BJ (cell line): ENCODE measurements around the gene CYP27A1. TPM values are rescaled to one million over a fixed set of nuclear protein-coding genes. Genes with fewer than 3 reads are reported as not detected.

ENCODE experiments used
- CTCF ChIA-PET: fragments of 350-600 bp; formaldehyde crosslinking; extraction: SDS; loops from one replicate; lab custom pipeline; 2021; ENCODE audit warnings: antibody characterized with exemption, inconsistent platforms; lab: Yijun Ruan, JAX
- POLR2A ChIA-PET: fragments of 300-600 bp; sonication (Branson Sonifier 250); formaldehyde crosslinking; extraction: SDS; loops from one replicate; lab custom pipeline; 2021; ENCODE audit warnings: antibody characterized with exemption; lab: Charles Lee
- DNase-seq: peaks from one replicate; pipeline ENCODE4 v3.0.0-alpha.2; 2011; ENCODE audit warnings: low read depth
- H3K27me3 ChIP-seq: 2 replicates; pipeline ENCODE4 v1.6.0; 2011; ENCODE audit warnings: low read length; ENCODE audit not compliant: control insufficient read depth, insufficient read depth
- H3K36me3 ChIP-seq: 2 replicates; pipeline ENCODE4 v1.5.1; 2011; ENCODE audit warnings: low read length; ENCODE audit not compliant: control insufficient read depth, insufficient read depth
- H3K4me3 ChIP-seq: 2 replicates; pipeline ENCODE4 v1.5.1; 2011; ENCODE audit warnings: low read depth, mild to moderate bottlenecking, control low read depth, low read length
- polyA plus RNA-seq: library from polyadenylated mRNA; depleted of rRNA; stranded (reverse); fragments of >200 nt; gene quantifications from 2 replicates; pipeline ENCODE4 v1.2.3, GENCODE V29; 2011
- TF ChIP-seq, protein P1 (sequence below): IDR thresholded peaks from 2 replicates; pipeline ENCODE4 v1.5.1; 2011; ENCODE audit warnings: low read depth, mild to moderate bottlenecking, control low read depth, inconsistent platforms, low read length, moderate library complexity; ENCODE audit not compliant: insufficient read depth

CYP27A1 gene
- polyA plus RNA-seq, 1 experiment, result 26.8 TPM

DNA sequence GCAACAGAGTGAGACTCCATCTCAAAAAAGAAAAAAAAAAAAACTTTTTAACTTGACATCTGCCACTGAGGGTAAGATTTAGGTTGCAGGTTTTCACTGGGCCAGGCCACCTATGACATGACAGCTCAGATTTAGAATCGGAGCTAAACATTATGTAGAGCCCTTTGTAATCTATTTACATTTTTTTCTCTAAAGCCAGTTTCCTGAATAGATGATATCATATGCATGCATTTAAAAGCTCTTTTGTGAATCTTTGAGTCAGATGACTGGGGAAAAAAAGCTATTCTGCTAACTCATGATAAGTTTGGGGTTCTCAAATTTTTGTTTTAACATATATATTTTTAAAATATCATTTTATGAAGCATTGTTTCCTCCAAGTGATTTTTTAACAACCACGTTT, 28.3 kb downstream of the CYP27A1 start:
- Histone ChIP-seq H3K27me3 (no peaks in the 10 kb centered on the region), H3K4me3 (no peak overlapping the region), H3K36me3 (no peaks in the 10 kb centered on the region; the same call in 1 of the 2 replicates)
- TF ChIP-seq, protein P1, sequence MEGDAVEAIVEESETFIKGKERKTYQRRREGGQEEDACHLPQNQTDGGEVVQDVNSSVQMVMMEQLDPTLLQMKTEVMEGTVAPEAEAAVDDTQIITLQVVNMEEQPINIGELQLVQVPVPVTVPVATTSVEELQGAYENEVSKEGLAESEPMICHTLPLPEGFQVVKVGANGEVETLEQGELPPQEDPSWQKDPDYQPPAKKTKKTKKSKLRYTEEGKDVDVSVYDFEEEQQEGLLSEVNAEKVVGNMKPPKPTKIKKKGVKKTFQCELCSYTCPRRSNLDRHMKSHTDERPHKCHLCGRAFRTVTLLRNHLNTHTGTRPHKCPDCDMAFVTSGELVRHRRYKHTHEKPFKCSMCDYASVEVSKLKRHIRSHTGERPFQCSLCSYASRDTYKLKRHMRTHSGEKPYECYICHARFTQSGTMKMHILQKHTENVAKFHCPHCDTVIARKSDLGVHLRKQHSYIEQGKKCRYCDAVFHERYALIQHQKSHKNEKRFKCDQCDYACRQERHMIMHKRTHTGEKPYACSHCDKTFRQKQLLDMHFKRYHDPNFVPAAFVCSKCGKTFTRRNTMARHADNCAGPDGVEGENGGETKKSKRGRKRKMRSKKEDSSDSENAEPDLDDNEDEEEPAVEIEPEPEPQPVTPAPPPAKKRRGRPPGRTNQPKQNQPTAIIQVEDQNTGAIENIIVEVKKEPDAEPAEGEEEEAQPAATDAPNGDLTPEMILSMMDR, result no peak
- POLR2A ChIA-PET, result no interaction called here
- CTCF ChIA-PET, result interaction anchor here (0.7 to 1.3 kb wide), 2 partner anchors 53 to 543 kb away, joined by 3 read pairs; no protein-coding TSS in a partner anchor
- DNase-seq, result no peak

DNA sequence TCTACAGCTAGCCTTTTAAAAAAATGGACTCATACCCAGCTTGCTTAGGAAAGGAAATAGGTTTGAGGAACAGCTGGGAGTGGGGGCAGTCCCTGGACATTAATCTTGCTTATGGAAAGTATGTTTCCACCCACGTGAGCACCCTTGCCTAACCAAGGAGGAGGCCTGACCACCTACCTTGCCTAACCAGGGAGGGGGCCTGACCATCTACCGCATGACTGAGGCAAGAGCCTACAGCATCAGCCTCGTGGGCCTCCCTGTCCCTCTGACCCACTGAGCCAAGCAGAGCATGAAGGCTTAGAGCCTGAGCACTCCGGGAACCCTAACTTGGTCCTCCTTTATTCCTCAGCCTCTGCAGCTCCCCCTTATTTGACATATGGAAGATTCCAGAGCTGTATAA, 29.4 kb downstream of the CYP27A1 start:
- H3K27me3 ChIP-seq, result no peaks in the 10 kb centered on the region
- TF ChIP-seq, protein P1, result no peak
- CTCF ChIA-PET, result interaction anchor here (0.8 to 1.3 kb wide), 2 partner anchors 100 to 545 kb away, joined by 3 read pairs; partner anchors contain the start of gene TTLL4
- no peak overlapping the region for H3K4me3 ChIP-seq
- DNase-seq, result no peak
- H3K36me3 ChIP-seq, result no peaks in the 10 kb centered on the region; the same call in 1 of the 2 replicates
- POLR2A ChIA-PET, result no interaction called here

DNA sequence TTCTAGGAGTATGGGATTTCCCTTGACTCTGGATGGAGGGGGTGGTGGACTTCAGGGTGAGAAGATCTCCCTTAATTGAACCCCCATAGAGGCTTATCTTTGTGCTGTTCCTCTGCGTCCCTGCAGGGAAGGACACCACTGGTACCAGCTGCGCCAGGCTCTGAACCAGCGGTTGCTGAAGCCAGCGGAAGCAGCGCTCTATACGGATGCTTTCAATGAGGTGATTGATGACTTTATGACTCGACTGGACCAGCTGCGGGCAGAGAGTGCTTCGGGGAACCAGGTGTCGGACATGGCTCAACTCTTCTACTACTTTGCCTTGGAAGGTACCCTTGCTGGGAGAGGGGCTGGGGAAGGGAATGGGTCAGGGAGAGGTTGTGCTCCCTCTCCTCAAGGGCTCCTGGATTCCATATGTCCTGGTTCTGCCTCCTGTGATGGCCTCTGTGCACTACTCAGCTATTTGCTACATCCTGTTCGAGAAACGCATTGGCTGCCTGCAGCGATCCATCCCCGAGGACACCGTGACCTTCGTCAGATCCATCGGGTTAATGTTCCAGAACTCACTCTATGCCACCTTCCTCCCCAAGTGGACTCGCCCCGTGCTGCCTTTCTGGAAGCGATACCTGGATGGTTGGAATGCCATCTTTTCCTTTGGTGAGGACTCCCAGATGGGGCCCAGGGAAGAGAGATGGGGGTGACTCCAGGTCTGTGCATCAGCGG, 30.3 kb downstream of the CYP27A1 start:
- Histone ChIP-seq H3K36me3 (no peaks in the 10 kb centered on the region; the same call in 1 of the 2 replicates), H3K4me3 (no peak overlapping the region), H3K27me3 (no peaks in the 10 kb centered on the region)
- TF ChIP-seq, protein P1, result no peak
- CTCF ChIA-PET, result no interaction called here
- no peak for DNase-seq
- POLR2A ChIA-PET, result no interaction called here

DNA sequence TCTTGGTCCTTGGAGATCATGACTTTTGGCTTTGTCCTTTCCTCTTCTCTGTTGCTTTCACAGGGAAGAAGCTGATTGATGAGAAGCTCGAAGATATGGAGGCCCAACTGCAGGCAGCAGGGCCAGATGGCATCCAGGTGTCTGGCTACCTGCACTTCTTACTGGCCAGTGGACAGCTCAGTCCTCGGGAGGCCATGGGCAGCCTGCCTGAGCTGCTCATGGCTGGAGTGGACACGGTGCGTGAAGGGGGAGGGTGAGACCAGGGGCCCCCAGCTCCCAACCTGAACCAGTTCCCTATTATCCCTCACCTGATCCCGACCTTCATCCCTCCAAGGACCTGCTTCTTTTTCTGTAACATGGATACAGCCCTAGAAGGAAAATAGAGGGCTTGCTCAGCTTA, 30.9 kb downstream of the CYP27A1 start:
- Histone ChIP-seq H3K4me3 (no peak overlapping the region), H3K36me3 (no peaks in the 10 kb centered on the region; the same call in 1 of the 2 replicates), H3K27me3 (no peaks in the 10 kb centered on the region)
- TF ChIP-seq, protein P1, result no peak
- DNase-seq, result no peak
- CTCF ChIA-PET, result no interaction called here
- POLR2A ChIA-PET, result no interaction called here

DNA sequence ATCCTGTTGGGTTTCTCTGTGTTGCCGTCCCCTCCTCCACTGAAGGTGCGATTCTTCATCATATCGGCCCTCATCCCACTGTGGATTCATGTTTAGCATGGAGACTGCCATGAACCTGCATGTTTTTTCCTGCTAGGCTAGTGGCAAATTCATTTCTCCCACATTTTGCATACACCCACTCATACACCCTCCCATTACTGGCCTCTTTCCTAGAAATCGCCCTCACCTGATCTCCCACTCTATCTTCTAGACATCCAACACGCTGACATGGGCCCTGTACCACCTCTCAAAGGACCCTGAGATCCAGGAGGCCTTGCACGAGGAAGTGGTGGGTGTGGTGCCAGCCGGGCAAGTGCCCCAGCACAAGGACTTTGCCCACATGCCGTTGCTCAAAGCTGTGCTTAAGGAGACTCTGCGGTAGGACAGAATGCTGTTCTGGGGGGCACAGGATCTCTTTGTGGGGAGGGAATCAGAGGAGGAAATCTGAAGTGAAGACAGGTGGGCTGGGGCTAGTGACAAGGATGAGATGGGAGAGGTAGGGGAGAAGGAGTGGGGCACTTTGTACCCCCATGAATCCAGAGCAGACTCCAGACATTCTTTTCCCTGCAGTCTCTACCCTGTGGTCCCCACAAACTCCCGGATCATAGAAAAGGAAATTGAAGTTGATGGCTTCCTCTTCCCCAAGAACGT, 32.0 kb downstream of the CYP27A1 start:
- ChIA-PET POLR2A (no interaction called here), CTCF (interaction anchor here (0.7 kb wide), 1 partner anchor 8 kb away, joined by 3 read pairs; no protein-coding TSS in a partner anchor)
- H3K36me3 ChIP-seq, result no peaks in the 10 kb centered on the region; the same call in 1 of the 2 replicates
- H3K27me3 ChIP-seq, result no peaks in the 10 kb centered on the region
- TF ChIP-seq, protein P1, result no peak
- no peak overlapping the region for H3K4me3 ChIP-seq
- DNase-seq, result no peak
